H9 (cell line): Measurements from ENCODE around the gene WNT10A. TPM values are rescaled to one million over a fixed set of nuclear protein-coding genes. Genes with fewer than 3 reads are reported as not detected.

Experiments used
- DNase-seq: peaks from one replicate; pipeline ENCODE4 v3.0.0-alpha.2; 2017
- H2AFZ ChIP-seq: one replicate; pipeline ENCODE4 v1.6.1; 2013; ENCODE audit warnings: mild to moderate bottlenecking, low read length, control low read depth, moderate library complexity
- H2AK5ac ChIP-seq: 2 replicates; pipeline ENCODE4 v1.6.1; 2013; ENCODE audit warnings: low read length, control low read depth, mixed read lengths; ENCODE audit not compliant: insufficient read length
- H2BK120ac ChIP-seq: one replicate; pipeline ENCODE4 v1.6.1; 2013; ENCODE audit warnings: low read depth, mild to moderate bottlenecking, low read length, control low read depth, inconsistent platforms; ENCODE audit not compliant: poor library complexity, severe bottlenecking
- H2BK12ac ChIP-seq: 2 replicates; pipeline ENCODE4 v1.6.1; 2013; ENCODE audit warnings: low read length, control low read depth, mixed read lengths, low read depth; ENCODE audit not compliant: insufficient read length
- H2BK15ac ChIP-seq: 2 replicates; pipeline ENCODE4 v1.6.1; 2013; ENCODE audit warnings: low read depth, low read length, control low read depth
- H2BK20ac ChIP-seq: one replicate; pipeline ENCODE4 v1.6.1; 2013; ENCODE audit warnings: low read depth, mild to moderate bottlenecking, low read length, control low read depth, inconsistent platforms; ENCODE audit not compliant: poor library complexity, severe bottlenecking
- H2BK5ac ChIP-seq: 2 replicates; pipeline ENCODE4 v1.6.1; 2013; ENCODE audit warnings: low read length, control low read depth, mixed read lengths; ENCODE audit not compliant: insufficient read length
- H3K14ac ChIP-seq: 2 replicates; pipeline ENCODE4 v1.6.1; 2013; ENCODE audit warnings: low read length, control low read depth; ENCODE audit not compliant: insufficient read depth
- H3K18ac ChIP-seq: 2 replicates; pipeline ENCODE4 v1.6.1; 2013; ENCODE audit warnings: low read depth, mild to moderate bottlenecking, mixed read lengths, low read length, control low read depth; ENCODE audit not compliant: insufficient read length
- H3K23ac ChIP-seq: 2 replicates; pipeline ENCODE4 v1.6.1; 2013; ENCODE audit warnings: low read length, control low read depth, mixed read lengths, low read depth; ENCODE audit not compliant: insufficient read length
- H3K23me2 ChIP-seq: 2 replicates; pipeline ENCODE4 v1.6.1; 2013; ENCODE audit warnings: low read depth, mild to moderate bottlenecking, mixed read lengths, low read length, control low read depth; ENCODE audit not compliant: insufficient read length, poor library complexity, severe bottlenecking
- H3K27ac ChIP-seq: 2 replicates; pipeline ENCODE4 v1.5.1; 2013; ENCODE audit warnings: low read length, control low read depth, mixed read lengths, low read depth; ENCODE audit not compliant: insufficient read length
- H3K27me3 ChIP-seq: 2 replicates; pipeline ENCODE4 v1.6.1; 2013; ENCODE audit warnings: low read length, control low read depth, inconsistent platforms; ENCODE audit not compliant: insufficient read depth
- H3K4ac ChIP-seq: 2 replicates; pipeline ENCODE4 v1.6.1; 2013; ENCODE audit warnings: low read depth, mild to moderate bottlenecking, control low read depth, inconsistent platforms, low read length, moderate library complexity
- H3K4me1 ChIP-seq: 2 replicates; pipeline ENCODE4 v1.6.1; 2013; ENCODE audit warnings: low read length, control low read depth, inconsistent platforms; ENCODE audit not compliant: insufficient read depth
- H3K4me2 ChIP-seq: 2 replicates; pipeline ENCODE4 v1.6.1; 2013; ENCODE audit warnings: low read length, control low read depth, mixed read lengths; ENCODE audit not compliant: insufficient read length, insufficient read depth
- H3K56ac ChIP-seq: 2 replicates; pipeline ENCODE4 v1.6.1; 2013; ENCODE audit warnings: low read depth, mild to moderate bottlenecking, mixed read lengths, low read length, control low read depth; ENCODE audit not compliant: insufficient read length
- H3K79me1 ChIP-seq: 2 replicates; pipeline ENCODE4 v1.6.1; 2013; ENCODE audit warnings: low read depth, mild to moderate bottlenecking, moderate library complexity, low read length, control low read depth, inconsistent platforms; ENCODE audit not compliant: insufficient read depth, poor library complexity, severe bottlenecking
- H3K79me2 ChIP-seq: 2 replicates; pipeline ENCODE4 v1.6.1; 2013; ENCODE audit warnings: low read length, control low read depth, inconsistent platforms; ENCODE audit not compliant: insufficient read depth
- H3K9ac ChIP-seq: 2 replicates; pipeline ENCODE4 v1.6.1; 2013; ENCODE audit warnings: low read length, control low read depth, mixed read lengths; ENCODE audit not compliant: insufficient read length; ENCODE audit errors: extremely low read depth
- H3K9me3 ChIP-seq: one replicate; pipeline ENCODE4 v1.6.1; 2013; ENCODE audit warnings: low read depth, low read length, inconsistent platforms; ENCODE audit not compliant: control insufficient read depth
- H3T11ph ChIP-seq: one replicate; pipeline ENCODE4 v1.6.1; 2013; ENCODE audit warnings: mild to moderate bottlenecking, low read length, control low read depth, inconsistent platforms
- H4K20me1 ChIP-seq: one replicate; pipeline ENCODE4 v1.6.1; 2013; ENCODE audit not compliant: control insufficient read depth, insufficient read length, insufficient read depth
- H4K5ac ChIP-seq: 2 replicates; pipeline ENCODE4 v1.6.1; 2013; ENCODE audit warnings: low read depth, mild to moderate bottlenecking, mixed read lengths, low read length, control low read depth; ENCODE audit not compliant: insufficient read length
- H4K8ac ChIP-seq: replicated peaks from 2 replicates; pipeline ENCODE4 v1.6.1; 2013; ENCODE audit warnings: low read length, control low read depth, mixed read lengths, low read depth; ENCODE audit not compliant: insufficient read length
- H4K91ac ChIP-seq: 2 replicates; pipeline ENCODE4 v1.6.1; 2013; ENCODE audit warnings: low read depth, mild to moderate bottlenecking, moderate library complexity, mixed read lengths, low read length, control low read depth; ENCODE audit not compliant: insufficient read length
- H3K27ac Mint-ChIP-seq, 3 experiments: 2 replicates in 2 of 3; 3 replicates in 1 of 3; pipeline ENCODE4 v1.8.0; 2020 to 2021; ENCODE audit warnings: mixed read lengths in 3 of 3, mild to moderate bottlenecking in 1 of 3, moderate library complexity in 1 of 3
- H3K27me3 Mint-ChIP-seq: 2 replicates; pipeline ENCODE4 v1.8.0; 2021; ENCODE audit warnings: low read depth, mild to moderate bottlenecking, moderate library complexity, mixed read lengths
- H3K36me3 Mint-ChIP-seq, 3 experiments: 2 replicates in 2 of 3; 3 replicates in 1 of 3; pipeline ENCODE4 v1.8.0; 2020 to 2021; ENCODE audit warnings: low read depth in 3 of 3, mixed read lengths in 3 of 3; ENCODE audit not compliant: insufficient read depth in 1 of 3
- H3K4me1 Mint-ChIP-seq, 2 experiments: 2 replicates each; pipeline ENCODE4 v1.8.0; 2020; ENCODE audit warnings: mixed read lengths in 2 of 2
- H3K4me3 Mint-ChIP-seq, 2 experiments: 2 replicates in 1 of 2; 3 replicates in 1 of 2; pipeline ENCODE4 v1.8.0; 2020 to 2021; ENCODE audit warnings: mild to moderate bottlenecking in 2 of 2, mixed read lengths in 2 of 2, moderate library complexity in 1 of 2
- H3K9me3 Mint-ChIP-seq, 2 experiments: 2 replicates in 1 of 2; 3 replicates in 1 of 2; pipeline ENCODE4 v1.8.0; 2020; ENCODE audit warnings: mild to moderate bottlenecking in 2 of 2, mixed read lengths in 2 of 2, moderate library complexity in 1 of 2
- CTCF ChIP-seq: fragments of 200-600 bp; sonication (generic); conservative IDR thresholded peaks from 3 replicates; pipeline ENCODE4 v1.8.0; 2021; ENCODE audit warnings: antibody characterized with exemption, mild to moderate bottlenecking
- WGBS: extraction: QIAGEN DNeasy Blood & Tissue Kit; methylation state at CpG from one replicate; pipeline ENCODE4 v1.1.7; 2013; ENCODE audit warnings: missing lambda C conversion rate, low lambda C conversion rate, mixed read lengths; ENCODE audit not compliant: insufficient read length; ENCODE audit errors: extremely low coverage; 5-methylcytosine and 5-hydroxymethylcytosine counted together
- total RNA-seq: library from RNA; stranded (reverse); gene quantifications from 2 replicates; pipeline ENCODE4 v1.2.1, GENCODE V29; 2021

The WNT10A gene
- total RNA-seq, 1 experiment from 2014 or later: not detected

- peaks cover 93% of the 10 kb centered on the region for H3K27me3 ChIP-seq
- TF ChIP-seq CTCF: no peak
- peaks cover 99% of the 10 kb centered on the region for H3K27me3 Mint-ChIP-seq
- H2BK12ac ChIP-seq: no peak overlapping the region
- no peak overlapping the region for H3K27ac Mint-ChIP-seq
- no peak overlapping the region for H2BK120ac ChIP-seq
- no peaks in the 10 kb centered on the region for H3K79me1 ChIP-seq
- H3K4me1 ChIP-seq: peaks cover 3% of the 10 kb centered on the region; the same call in 1 of the 2 replicates
- H3K4me3 Mint-ChIP-seq: peak overlapping the region in 1 of 2 experiments; percentile 42; a peak in 1 of 5 replicates
- H3K4me2 ChIP-seq: no peak overlapping the region
- H4K20me1 ChIP-seq: no peaks in the 10 kb centered on the region
- no peak overlapping the region for H2BK20ac ChIP-seq
- no peak overlapping the region for H3T11ph ChIP-seq
- H3K9me3 ChIP-seq: no peaks in the 10 kb centered on the region
- peaks cover 19 to 41% of the 10 kb centered on the region in 2 experiments for H3K4me1 Mint-ChIP-seq
- H2AFZ ChIP-seq: no peak overlapping the region
- no peak overlapping the region for H3K18ac ChIP-seq
- H3K4ac ChIP-seq: no peak overlapping the region
- DNase-seq: no peak
- H3K23me2 ChIP-seq: peaks cover 5% of the 10 kb centered on the region
- WGBS: no CpG with 5 or more reads among the region's 4 CpGs
- no peak overlapping the region for H2AK5ac ChIP-seq
- no peak overlapping the region for H3K9ac ChIP-seq
- H3K36me3 Mint-ChIP-seq: no peaks in the 10 kb centered on the region; a peak in 1 of 7 replicates
- H3K27ac ChIP-seq: no peak overlapping the region
- H2BK15ac ChIP-seq: no peak overlapping the region
- no peak overlapping the region for H3K23ac ChIP-seq
- peaks cover 0 to 2% of the 10 kb centered on the region in 2 experiments; a peak in 2 of 5 replicates for H3K9me3 Mint-ChIP-seq
- H4K91ac ChIP-seq: no peak overlapping the region
- H3K14ac ChIP-seq: no peak overlapping the region
- no peak overlapping the region for H4K5ac ChIP-seq
- no peak overlapping the region for H2BK5ac ChIP-seq
- no peaks in the 10 kb centered on the region for H3K79me2 ChIP-seq
- no peak overlapping the region for H3K56ac ChIP-seq
- no peak overlapping the region for H4K8ac ChIP-seq
Observed at GRCh38 chr2:218894880-218895157, 14.2 kb downstream of the WNT10A start.
